Stomach (tissue), 4 donors: ENCODE data around the gene TBC1D13.

Experiments used
- POLR2A ChIP-seq, 4 donors: fragments of 450-650 bp; IDR thresholded peaks; one replicate each; pipeline ENCODE4 v1.6.1; 2016; ENCODE audit warnings: antibody characterized with exemption in 4 of 4, control low read depth in 2 of 4, mild to moderate bottlenecking in 1 of 4, moderate library complexity in 1 of 4
- POLR2AphosphoS5 ChIP-seq, 3 donors: sonication (generic); formaldehyde crosslinking; IDR thresholded peaks; one replicate each; pipeline ENCODE4 v1.6.1; 2016; ENCODE audit warnings: antibody characterized with exemption in 3 of 3
- TF ChIP-seq, protein P1 (sequence below), 7 experiments: fragments of 450-650 bp in 4 of 7; fragments of 200-600 bp in 3 of 7; sonication (generic) in 3 of 7; IDR thresholded peaks; one replicate each; pipeline ENCODE4 v1.5.1; 2016 to 2019; ENCODE audit warnings: antibody characterized with exemption in 7 of 7, control low read depth in 2 of 7, mild to moderate bottlenecking in 1 of 7

DNA sequence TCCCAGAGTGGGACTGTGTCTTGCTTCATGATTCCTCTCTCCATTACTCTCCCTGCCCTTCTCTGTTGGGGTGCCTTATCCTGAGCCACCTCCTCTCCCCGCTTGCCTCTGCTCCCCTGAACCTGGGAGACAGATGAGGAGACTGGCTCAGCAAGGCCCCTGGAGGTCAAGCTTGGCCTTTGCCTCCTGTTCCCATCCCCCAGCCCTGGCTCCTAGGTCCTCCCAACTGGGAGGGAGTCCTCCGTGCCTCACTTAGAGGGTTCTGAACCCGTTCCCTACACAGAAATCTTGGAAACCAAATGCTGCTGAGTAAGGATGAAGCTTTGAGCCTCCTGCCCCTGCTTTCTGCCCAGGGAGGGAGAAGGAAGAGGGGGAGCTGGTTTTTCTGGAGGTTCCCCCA, 21.5 kb downstream of the TBC1D13 start:
- TF ChIP-seq, protein P1, sequence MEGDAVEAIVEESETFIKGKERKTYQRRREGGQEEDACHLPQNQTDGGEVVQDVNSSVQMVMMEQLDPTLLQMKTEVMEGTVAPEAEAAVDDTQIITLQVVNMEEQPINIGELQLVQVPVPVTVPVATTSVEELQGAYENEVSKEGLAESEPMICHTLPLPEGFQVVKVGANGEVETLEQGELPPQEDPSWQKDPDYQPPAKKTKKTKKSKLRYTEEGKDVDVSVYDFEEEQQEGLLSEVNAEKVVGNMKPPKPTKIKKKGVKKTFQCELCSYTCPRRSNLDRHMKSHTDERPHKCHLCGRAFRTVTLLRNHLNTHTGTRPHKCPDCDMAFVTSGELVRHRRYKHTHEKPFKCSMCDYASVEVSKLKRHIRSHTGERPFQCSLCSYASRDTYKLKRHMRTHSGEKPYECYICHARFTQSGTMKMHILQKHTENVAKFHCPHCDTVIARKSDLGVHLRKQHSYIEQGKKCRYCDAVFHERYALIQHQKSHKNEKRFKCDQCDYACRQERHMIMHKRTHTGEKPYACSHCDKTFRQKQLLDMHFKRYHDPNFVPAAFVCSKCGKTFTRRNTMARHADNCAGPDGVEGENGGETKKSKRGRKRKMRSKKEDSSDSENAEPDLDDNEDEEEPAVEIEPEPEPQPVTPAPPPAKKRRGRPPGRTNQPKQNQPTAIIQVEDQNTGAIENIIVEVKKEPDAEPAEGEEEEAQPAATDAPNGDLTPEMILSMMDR (IDR thresholded peaks at IDR 0.05) = no peak
- TF ChIP-seq POLR2A (IDR thresholded peaks at IDR 0.05) (no peak), POLR2AphosphoS5 (IDR thresholded peaks at IDR 0.05) (no peak)
